ENCODE measurements around the gene CLCN6.
"Not testable (repeated sequence)": the region's sequence is repeated elsewhere in the genome, so short reads cannot be mapped to it uniquely, and the experiment has no call there.

Gene CLCN6

DNA sequence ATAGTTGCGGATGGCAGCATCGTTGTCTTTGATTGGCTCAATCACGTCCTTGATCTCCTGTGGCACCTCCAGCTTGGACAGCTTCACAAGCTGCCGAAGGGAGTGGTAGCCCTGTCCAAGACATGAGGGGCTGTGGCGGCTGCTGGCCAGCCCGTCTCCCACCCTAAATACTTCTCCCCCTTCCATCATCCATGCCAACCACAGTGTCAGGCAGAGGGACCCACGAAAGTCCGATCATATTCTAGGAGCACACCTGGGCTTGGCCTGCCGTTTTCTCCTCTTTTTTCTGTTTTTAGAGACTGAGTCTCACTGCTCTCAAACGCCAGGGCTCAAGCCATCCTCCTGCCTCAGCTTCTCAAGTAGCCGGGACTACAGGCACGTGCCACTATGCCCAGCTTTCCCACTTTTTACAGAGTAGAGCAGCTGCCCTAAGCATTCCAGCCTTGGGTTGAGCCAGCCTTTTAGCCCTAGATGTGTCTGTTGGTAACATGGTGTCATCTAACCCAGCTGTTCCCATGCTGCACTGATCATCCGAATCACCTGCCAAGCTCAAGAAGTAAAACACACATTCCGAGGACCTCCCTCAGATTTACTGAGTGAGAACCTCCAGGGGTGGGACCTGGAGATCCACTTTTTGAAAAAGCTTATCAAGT lies 10.6 kb upstream of the CLCN6 start:
- no peak for DNase-seq

DNA sequence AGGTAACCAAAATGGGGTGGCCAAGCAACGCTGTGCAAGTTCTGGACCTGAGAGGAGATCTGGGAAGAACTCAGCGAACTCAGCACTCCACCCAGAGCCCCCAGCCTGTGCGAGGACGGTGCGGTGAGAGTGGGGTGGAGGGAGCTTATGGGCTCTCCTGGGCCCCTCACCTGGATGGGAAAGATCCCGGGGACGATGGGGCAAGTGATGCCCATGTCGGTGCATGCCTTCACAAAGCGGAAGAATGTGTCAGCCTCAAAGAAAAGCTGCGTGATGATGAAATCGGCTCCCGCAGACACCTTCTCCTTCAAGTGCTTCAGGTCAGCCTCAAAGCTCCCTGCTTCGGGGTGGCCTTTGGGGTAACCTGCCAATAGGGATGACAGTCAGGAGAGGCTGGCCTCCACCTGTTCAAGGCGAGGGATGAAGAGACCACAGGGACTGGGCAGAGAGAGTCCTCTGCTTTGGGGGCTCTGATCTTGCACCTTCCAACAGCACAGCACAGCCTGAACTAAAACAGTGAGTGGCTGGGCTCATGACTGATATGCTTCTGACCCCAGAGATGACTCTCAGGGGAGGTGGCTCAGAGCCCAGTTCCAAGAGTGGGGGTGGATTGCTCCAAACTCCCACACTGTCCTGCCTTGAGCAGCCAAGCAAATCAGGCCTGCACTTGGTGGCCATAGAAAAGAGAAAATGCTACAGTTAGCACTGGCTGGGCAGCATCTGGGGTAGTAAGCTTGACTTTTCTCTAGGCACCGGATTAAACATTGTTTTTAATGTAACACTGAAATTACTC lies 9.8 kb upstream of the CLCN6 start:
- no peak for DNase-seq

DNA sequence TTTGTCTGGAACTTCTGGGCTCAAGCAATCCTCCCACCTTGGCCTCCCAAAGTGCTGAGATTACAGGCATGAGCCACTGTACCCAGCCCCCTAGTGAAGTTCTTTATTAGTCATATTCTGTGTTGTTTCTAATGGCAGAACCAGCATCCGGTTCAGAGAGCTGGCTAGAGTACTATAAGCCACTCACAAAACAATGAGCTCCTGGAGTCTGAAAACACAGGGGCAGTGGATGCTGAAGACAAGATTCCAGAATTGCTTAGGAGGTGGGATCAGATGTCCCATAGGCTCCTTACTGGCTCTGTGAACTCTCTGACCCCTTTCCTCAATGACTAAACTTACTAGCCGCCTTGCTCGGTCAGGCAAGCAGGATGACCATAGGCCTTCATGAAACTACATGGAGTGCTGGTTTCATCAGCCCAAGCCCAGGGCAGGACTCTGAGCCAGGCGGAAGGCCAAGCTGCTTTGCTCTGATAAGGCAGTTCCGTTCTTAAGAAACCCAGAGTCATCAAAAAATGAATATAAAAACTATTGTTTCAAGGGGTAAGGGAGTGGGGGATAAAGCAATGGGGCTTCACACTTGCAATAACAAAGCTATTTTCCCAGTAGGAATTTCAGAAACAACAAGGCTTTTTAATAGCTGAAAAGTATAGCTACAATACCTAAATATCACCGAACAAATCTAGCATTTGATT lies 8.3 kb upstream of the CLCN6 start:
- DNase-seq, result no peak

DNA sequence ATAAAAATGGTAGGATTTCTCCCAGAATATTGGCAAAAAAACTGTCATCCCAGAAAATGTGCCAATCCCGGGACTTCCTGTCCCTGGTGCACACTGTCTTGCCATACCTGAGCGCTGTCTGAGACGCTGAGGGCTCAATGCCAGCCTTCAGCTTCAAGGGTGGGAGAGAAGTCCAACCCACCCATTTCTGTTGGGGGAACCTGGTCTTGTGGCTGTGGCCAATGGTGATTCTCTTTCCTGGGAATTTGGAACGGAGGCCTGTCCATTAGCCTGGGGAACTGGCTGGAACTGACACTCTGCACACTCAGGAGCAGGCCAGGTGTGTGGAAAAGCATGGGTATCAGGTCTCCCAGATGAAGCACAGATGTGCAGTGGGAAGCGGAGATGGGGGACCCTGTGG lies 6.9 kb upstream of the CLCN6 start:
- no peak for DNase-seq

- DNase-seq, result no peak
These were observed 6.1 kb upstream of the CLCN6 start for GRCh38 chr1:11799896-11800295.

GRCh38 chr1:11800391-11800755 lies 5.6 kb upstream of the CLCN6 start:
- DNase-seq, result no peak

DNA sequence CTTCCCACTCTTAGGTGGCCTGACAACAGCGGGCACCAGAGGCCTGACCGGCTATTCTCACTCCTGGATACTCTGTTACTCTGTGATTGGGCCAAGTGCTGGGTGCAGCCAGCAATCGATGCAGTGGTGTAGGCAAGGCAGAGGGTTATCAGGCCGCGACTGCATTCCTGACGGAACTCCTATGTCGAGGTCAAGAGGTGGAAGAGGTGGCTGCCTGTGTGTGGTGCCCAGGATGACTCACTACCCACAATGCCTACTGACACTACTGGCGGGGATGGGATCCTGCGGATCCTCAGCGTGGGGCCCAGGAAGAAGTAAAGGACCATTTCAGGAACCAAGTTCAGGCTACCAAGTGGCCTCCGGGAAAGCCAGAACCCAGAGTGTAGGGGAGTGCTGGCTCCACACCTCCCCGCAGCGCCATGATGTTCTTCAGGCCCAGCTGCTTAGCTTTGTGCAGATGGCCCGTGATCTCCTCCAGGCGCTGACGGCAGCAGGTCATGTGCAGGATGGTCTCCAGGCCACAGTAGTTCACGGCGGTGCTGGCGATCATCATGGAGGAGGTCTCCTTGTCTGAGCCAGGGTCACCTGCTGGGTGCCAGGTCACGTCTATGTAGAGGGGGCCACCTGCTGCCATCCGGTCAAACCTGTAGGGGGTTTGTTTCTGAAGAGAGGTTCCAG lies 5.1 kb upstream of the CLCN6 start:
- DNase-seq, result no peak

DNA sequence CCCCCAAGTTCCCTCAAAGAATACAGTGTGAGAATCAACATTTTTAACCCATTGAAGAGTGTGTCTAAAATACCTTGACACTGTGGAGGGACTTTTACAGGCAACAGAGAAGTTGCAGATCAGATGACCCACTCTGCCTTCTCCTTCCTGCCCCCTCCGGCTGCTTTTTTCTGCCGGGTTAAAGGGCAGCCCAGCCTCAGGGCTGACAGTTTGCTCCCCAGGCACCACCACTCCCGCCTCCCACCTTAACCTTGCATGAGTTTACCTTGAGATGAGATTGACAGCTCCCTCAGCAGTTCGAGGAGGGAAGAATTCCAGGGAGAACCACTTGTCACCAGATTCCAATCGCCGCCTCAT lies 3.4 kb upstream of the CLCN6 start:
- no peak for DNase-seq

- peak; percentile 85 for DNase-seq
These were observed 2.8 kb upstream of the CLCN6 start for GRCh38 chr1:11802973-11803885.

DNA sequence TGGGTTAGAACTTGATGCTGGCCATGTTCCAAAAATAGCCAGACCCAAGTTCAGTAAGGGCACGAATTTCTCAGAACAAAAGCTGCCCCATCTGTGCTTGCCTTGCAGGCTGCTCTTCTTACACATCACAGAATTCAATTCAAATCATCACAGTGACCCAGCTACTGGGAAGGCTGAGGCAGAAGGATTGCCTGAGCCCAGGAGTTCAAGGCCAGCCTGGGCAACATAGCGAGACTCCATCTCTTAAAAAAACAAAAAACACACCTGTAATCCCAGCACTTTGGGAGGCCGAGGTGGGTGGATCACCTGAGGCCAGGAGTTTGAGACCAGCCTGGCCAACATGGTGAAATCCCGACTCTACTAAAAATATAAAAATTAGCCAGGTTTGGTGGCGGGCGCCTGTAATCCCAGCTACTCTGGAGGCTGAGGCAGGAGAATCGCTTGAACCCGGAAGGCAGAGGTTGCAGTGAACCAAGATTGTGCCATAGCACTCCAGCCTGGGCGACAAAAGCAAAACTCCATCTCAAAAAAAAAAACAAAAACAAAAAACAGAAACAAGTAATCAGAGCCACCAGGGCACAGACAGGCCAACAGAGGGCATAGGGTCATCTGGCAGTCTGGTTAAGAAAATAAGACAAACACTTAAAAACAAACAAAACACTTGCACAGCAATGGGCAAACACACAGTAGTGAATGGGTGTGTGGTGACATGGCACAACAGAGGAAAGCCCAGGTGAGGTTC lies 1.9 kb upstream of the CLCN6 start:
- not testable (repeated sequence) for DNase-seq

GRCh38 chr1:11804666-11805421 lies 1.1 kb upstream of the CLCN6 start:
- DNase-seq, result peak; percentile 57

DNA sequence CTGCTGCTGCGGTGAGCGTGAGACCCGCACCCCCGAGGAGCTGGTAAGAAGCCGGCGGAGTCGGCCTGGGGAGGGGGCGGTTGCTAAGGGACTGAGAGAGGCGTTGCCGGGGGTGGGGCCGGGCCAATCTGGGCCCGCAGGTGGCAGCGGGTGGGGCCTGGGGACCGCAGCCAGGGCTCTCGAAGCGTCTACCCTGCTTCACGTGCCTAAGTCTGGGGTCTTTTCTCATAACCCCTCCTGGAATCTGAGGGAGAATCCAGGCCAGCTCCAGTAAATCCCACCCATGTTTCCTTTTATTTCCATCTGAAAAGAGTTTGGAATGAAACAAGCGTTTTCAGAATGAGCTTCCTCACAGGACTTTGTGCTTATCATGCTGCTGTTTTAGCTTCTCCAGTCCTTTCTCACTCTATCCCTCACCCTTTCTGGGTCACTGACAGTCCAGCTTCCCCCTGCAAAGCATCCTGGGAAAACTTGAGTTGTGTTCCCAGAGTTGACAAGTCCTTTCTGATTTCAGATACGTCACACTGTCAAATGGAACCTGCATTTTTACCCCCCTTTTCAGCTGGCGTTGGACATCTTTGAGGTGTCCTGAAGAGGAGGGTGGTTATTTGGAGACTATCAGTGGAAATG lies 431 bp downstream of the CLCN6 start:
- no peak for DNase-seq

- no peak for DNase-seq
These were observed 1.1 kb downstream of the CLCN6 start for GRCh38 chr1:11807133-11807532.

GRCh38 chr1:11813021-11813420 lies 7.0 kb downstream of the CLCN6 start:
- DNase-seq, result no peak

- DNase-seq, result no peak
These were observed 11.2 kb downstream of the CLCN6 start for GRCh38 chr1:11817192-11817591.

GRCh38 chr1:11822091-11822490 lies 16.1 kb downstream of the CLCN6 start:
- DNase-seq, result no peak

- no peak for DNase-seq
These were observed 17.6 kb downstream of the CLCN6 start for GRCh38 chr1:11823366-11824137.

DNA sequence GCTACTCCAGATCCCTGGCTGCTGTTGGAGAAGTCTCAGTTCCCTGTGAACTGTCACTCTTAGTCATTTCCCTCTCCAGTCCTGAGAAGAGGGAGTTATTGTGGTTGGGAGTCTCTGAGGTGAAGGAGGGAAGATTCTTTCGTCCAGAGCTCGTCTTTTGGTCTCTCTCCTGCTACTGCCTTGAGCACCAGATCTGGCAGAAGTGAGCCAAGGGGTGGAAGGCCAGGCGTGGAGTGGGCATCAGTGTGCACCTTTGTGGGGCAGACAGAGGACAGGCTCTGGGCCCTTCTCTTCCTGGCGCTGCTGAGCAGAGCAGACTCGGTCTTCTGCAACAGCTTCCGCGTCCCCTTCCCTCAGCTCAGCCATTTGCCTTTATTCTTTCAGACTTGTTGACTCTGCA lies 19.1 kb downstream of the CLCN6 start:
- DNase-seq, result no peak

DNA sequence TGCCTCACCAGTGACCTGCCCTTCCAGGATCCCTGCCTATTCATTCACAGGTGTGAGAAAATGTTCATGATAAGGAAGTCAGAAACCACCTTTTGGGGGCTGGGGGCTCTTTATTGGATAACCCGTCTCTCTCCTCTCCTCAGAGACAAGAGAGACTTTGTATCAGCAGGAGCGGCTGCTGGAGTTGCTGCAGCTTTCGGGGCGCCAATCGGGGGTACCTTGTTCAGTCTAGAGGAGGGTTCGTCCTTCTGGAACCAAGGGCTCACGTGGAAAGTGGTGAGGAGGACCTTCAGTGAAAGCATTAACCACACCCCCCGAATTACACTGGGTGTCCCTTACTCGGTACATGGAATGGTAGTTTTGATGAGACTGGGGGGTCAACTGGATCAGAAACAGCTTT lies 21.0 kb downstream of the CLCN6 start:
- no peak for DNase-seq

DNA sequence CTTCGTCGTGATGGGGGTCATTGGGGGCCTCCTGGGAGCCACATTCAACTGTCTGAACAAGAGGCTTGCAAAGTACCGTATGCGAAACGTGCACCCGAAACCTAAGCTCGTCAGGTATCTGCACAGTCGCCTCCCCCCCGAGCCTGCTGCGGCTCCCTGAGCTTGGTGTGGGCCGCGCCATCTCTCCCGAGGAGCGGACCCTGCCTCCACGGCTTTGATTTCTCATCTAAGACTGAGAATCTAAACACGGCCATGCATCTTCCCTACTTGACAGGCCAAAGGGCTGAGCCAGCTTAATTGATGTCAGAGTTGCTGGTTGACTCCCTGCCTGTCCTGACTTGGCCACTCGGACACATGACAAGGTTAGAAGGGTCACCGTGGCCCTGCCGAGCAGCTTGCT lies 22.5 kb downstream of the CLCN6 start:
- DNase-seq, result no peak

Measured in stimulated activated CD4-positive, alpha-beta T cell treated with anti-CD3 and anti-CD28 coated beads, Interleukin-15, amount 100 ng/mL, for 24 hours (primary cell).